GM19238 (cell line): ENCODE measurements around the gene PCGF1.
"Not testable (repeated sequence)": the region's sequence is repeated elsewhere in the genome, so short reads cannot be mapped to it uniquely, and the experiment has no call there.

ENCODE experiments used
- DNase-seq: peaks from one replicate; pipeline ENCODE4 v3.0.0; 2011; ENCODE audit warnings: low spot score; ENCODE audit not compliant: insufficient read length

The PCGF1 gene

GRCh38 chr2:74472945-74473258, 34.6 kb downstream of the PCGF1 start:
- no peak for DNase-seq

- peak; percentile 76 for DNase-seq
Measured at GRCh38 chr2:74472086-74472944, 35.2 kb downstream of the PCGF1 start, which contains the start of gene MRPL53. Gene MRPL53 (minus strand): TSS chr2:74472680. CDS start chr2:74472660, 20 bp downstream.

GRCh38 chr2:74471332-74472065, 36.0 kb downstream of the PCGF1 start:
- no peak for DNase-seq

- not testable (repeated sequence) for DNase-seq
Measured at GRCh38 chr2:74470742-74471141, 36.8 kb downstream of the PCGF1 start.

GRCh38 chr2:74464406-74464805, 43.1 kb downstream of the PCGF1 start:
- DNase-seq = no peak

- DNase-seq = no peak
Measured at GRCh38 chr2:74462786-74463105, 44.7 kb downstream of the PCGF1 start.

GRCh38 chr2:74462054-74462785, 45.3 kb downstream of the PCGF1 start:
- no peak for DNase-seq

GRCh38 chr2:74461187-74462053, 46.1 kb downstream of the PCGF1 start:
- DNase-seq = no peak

GRCh38 chr2:74460187-74460586, 47.3 kb downstream of the PCGF1 start:
- not testable (repeated sequence) for DNase-seq

- DNase-seq = not testable (repeated sequence)
Measured at GRCh38 chr2:74459503-74460118, 47.9 kb downstream of the PCGF1 start.

GRCh38 chr2:74458938-74459363, 48.5 kb downstream of the PCGF1 start:
- DNase-seq = no peak

- peak; percentile 91 for DNase-seq
Measured at GRCh38 chr2:74458132-74458937, 49.2 kb downstream of the PCGF1 start, which contains the start of gene WBP1. Gene WBP1 (plus strand): TSS chr2:74458438. CDS start chr2:74458603, 165 bp downstream.

- DNase-seq = peak; percentile 37
Measured at GRCh38 chr2:74457549-74458131, 49.9 kb downstream of the PCGF1 start.

GRCh38 chr2:74457129-74457548, 50.4 kb downstream of the PCGF1 start:
- DNase-seq = no peak
